ENCODE measurements around the gene CELSR1.

CELSR1 gene

DNA sequence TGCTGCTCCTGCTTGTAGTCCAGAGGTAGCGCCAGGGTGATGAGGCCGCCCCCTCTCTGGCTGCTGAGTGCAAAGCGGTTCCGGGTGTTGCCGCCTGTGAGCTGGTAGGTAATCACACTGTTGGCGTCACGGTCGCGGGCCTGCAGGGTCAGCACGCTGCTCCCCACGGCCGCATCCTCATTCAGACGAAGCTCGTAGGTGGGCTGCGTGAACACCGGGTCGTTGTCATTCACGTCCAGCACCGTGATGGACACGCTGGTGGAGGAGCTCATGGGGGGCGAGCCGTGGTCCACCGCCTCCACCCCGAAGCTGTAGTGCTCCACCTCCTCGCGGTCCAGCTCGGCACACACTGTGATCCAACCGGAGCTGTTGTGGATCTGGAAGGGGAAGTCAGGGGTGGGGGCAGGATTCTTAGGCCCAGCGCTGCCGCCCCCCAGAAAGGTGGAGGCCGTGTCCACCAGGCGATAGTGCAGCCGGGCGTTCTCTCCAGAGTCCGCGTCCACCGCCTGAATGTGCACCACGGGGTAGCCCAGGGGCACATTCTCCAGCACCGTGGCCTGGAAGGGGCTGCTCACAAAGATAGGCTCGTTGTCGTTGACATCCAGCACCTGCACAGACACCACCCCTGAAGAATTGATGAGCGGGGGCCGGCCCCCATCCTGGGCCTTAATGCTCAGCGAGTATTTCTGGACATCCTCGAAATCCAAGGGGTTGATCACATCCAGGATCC lies 2.4 kb downstream of the CELSR1 start:
- peaks cover 11% of the 10 kb centered on the region for H3K4me1 ChIP-seq (ENCODE audit: control insufficient read depth, insufficient read depth, low read length)
- no peaks in the 10 kb centered on the region for H3K9me3 ChIP-seq (ENCODE audit: control insufficient read depth, low read length)
- peaks cover 18% of the 10 kb centered on the region for H3K27me3 ChIP-seq (replicated peaks; ENCODE audit: control insufficient read depth, insufficient read depth, low read length)
- no peak overlapping the region for H3K4me3 ChIP-seq (ENCODE audit: low read length)
- DNase-seq (ENCODE audit: low read depth), result no peak
- H3K9ac ChIP-seq (ENCODE audit: low read length), result no peak overlapping the region
- H3K36me3 ChIP-seq (ENCODE audit: control insufficient read depth, insufficient read depth, low read length, severe bottlenecking), result no peaks in the 10 kb centered on the region

DNA sequence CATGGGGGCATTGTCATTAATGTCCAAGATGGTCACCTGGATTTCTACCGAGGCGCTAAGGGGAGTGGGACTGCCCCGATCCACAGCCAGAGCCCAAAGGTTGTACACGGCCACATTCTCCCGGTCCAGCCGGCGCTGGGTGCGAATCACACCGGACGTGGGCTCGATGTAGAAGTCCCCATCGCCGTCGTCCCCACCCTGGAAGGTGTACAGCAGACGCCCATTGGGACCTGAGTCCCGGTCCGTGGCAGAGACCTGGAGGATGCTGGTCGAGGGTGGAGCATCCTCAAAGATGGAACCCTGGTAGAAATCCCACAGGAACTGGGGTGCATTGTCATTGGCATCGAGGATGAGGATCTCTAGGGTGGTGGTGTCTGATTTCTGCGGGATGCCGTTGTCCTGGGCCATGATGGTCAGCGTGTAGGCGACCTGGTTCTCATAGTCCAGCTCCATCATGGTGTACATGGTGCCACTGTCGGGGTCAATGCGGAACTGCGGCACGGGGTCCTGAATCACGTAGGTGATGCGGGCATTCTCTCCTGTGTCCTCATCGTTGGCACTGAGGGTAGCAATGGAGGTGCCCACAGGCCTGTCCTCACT lies 3.1 kb downstream of the CELSR1 start:
- H3K36me3 ChIP-seq (ENCODE audit: control insufficient read depth, insufficient read depth, low read length, severe bottlenecking), result no peaks in the 10 kb centered on the region
- DNase-seq (ENCODE audit: low read depth), result no peak
- H3K4me1 ChIP-seq (ENCODE audit: control insufficient read depth, insufficient read depth, low read length), result peaks cover 10% of the 10 kb centered on the region
- no peak overlapping the region for H3K4me3 ChIP-seq (ENCODE audit: low read length)
- H3K27me3 ChIP-seq (replicated peaks; ENCODE audit: control insufficient read depth, insufficient read depth, low read length), result peaks cover 15% of the 10 kb centered on the region
- no peak overlapping the region for H3K9ac ChIP-seq (ENCODE audit: low read length)
- H3K9me3 ChIP-seq (ENCODE audit: control insufficient read depth, low read length), result no peaks in the 10 kb centered on the region

DNA sequence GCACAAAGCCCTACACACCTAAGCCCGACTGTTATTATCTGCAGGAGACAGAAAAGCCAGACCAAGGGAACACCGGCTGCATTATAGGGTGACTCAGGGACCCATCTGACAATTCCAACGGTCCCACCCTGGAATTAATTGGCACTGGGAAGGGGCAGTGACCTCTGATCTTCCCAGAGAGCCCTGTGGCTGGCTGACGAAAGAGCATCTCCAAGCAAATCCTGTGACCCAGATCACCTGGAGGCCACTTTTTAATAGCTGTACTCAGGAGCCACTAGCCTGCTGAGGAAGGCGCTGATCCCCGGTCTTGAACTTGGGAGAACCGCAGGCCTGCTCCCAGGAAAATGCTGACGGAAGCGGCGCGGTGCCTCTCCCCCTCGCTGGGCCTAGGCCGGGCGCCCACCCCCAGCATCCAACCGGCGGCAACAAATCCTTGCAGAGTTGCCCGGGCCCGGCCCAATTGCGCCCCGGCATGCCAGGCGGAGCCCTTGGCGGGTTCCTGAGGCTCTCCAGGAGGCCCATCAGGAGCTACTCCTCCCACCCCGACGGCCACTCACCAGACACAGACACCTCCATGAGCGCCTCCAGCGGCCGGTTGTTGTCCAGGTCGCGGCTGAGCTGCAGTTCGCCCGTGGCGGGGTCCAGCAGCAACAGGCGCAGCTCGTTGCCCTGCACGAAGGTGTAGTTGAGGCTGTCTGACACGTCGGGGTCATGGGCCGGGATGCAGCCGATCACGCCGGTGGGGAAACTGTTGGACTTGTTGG lies 4.2 kb downstream of the CELSR1 start:
- no peaks in the 10 kb centered on the region for H3K9me3 ChIP-seq (ENCODE audit: control insufficient read depth, low read length)
- no peaks in the 10 kb centered on the region for H3K36me3 ChIP-seq (ENCODE audit: control insufficient read depth, insufficient read depth, low read length, severe bottlenecking)
- peaks cover 10% of the 10 kb centered on the region for H3K27me3 ChIP-seq (replicated peaks; ENCODE audit: control insufficient read depth, insufficient read depth, low read length)
- no peak overlapping the region for H3K4me3 ChIP-seq (ENCODE audit: low read length)
- H3K9ac ChIP-seq (ENCODE audit: low read length), result no peak overlapping the region
- DNase-seq (ENCODE audit: low read depth), result no peak
- no peaks in the 10 kb centered on the region for H3K4me1 ChIP-seq (ENCODE audit: control insufficient read depth, insufficient read depth, low read length)

DNA sequence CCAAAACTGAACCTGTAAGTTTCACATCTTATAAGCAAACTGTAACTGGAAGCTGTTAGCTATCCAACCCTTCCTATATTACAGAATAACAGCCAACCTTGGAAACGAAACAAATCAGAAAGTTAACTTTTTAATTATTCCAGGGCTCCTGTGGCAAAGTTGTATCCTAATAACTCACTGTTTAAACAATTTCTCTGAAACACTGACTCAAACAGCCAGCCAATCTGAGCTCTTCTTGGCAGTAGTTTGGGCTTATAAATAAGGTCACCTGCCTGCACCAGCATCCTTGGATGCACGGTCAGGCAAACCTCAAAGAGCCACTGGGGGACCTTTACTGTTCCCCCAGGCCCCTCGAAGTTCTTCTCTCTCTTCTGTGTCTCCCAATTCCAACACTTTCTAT lies 5.0 kb downstream of the CELSR1 start:
- H3K4me1 ChIP-seq (ENCODE audit: control insufficient read depth, insufficient read depth, low read length), result no peaks in the 10 kb centered on the region
- peaks cover 10% of the 10 kb centered on the region for H3K27me3 ChIP-seq (replicated peaks; ENCODE audit: control insufficient read depth, insufficient read depth, low read length)
- no peak overlapping the region for H3K9ac ChIP-seq (ENCODE audit: low read length)
- H3K36me3 ChIP-seq (ENCODE audit: control insufficient read depth, insufficient read depth, low read length, severe bottlenecking), result no peaks in the 10 kb centered on the region
- no peaks in the 10 kb centered on the region for H3K9me3 ChIP-seq (ENCODE audit: control insufficient read depth, low read length)
- DNase-seq (ENCODE audit: low read depth), result no peak
- no peak overlapping the region for H3K4me3 ChIP-seq (ENCODE audit: low read length)

DNA sequence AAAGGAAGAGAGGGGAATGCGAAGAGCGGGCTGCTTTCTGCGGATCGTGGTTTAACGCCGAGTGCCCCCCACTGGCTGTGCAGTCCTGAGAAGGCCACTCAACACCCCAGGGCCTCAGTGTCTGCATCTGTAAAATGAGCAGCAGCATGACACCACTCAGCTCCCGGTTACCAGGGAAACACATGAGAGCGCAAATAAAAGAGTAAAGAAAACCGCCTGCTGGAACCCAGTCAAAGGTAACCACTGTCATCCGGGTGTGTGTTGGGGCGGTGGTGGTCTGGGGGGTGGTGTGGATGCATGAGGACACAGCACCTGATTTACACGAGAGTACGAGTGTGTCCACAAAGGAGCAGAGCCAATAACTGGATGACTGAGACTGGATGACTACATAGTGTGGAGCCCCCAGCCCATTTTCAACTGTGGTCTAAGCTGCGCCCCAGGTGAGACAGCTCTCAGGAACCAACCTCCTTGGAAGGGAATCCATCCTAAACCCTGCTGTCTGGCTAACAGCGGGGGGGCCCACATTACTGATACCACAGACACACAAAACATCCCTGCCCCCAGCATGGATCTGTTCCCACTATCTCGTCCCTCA lies 5.7 kb downstream of the CELSR1 start:
- H3K9me3 ChIP-seq (ENCODE audit: control insufficient read depth, low read length), result no peaks in the 10 kb centered on the region
- DNase-seq (ENCODE audit: low read depth), result no peak
- H3K4me1 ChIP-seq (ENCODE audit: control insufficient read depth, insufficient read depth, low read length), result no peaks in the 10 kb centered on the region
- no peak overlapping the region for H3K9ac ChIP-seq (ENCODE audit: low read length)
- H3K36me3 ChIP-seq (ENCODE audit: control insufficient read depth, insufficient read depth, low read length, severe bottlenecking), result no peaks in the 10 kb centered on the region
- peaks cover 12% of the 10 kb centered on the region for H3K27me3 ChIP-seq (replicated peaks; ENCODE audit: control insufficient read depth, insufficient read depth, low read length)
- no peak overlapping the region for H3K4me3 ChIP-seq (ENCODE audit: low read length)

DNA sequence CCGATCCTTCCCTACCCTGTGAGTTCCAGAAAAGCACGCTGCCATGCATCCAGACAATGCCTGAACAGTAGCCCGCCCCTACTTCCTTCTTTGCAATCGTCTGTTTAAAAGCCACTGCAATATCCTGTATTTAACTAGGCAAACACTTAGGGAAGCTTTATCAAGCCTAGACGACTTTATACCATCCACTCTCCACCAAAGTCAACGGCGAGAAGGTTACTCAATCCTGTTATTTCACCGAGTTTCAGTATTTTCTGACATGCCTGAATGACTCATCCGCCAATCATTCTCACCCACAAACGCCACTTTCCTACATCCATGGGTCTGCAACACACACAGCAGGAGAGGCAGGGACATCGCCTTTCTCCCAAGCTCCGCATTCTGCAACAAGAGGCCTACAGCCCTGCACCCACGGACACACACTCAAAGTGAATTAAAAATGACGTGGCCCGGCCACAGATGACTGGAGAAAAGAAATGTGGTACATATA lies 9.3 kb downstream of the CELSR1 start:
- Histone ChIP-seq H3K36me3 (ENCODE audit: control insufficient read depth, insufficient read depth, low read length, severe bottlenecking) (no peaks in the 10 kb centered on the region), H3K4me3 (ENCODE audit: low read length) (no peak overlapping the region), H3K27me3 (replicated peaks; ENCODE audit: control insufficient read depth, insufficient read depth, low read length) (peaks cover 16% of the 10 kb centered on the region), H3K9ac (ENCODE audit: low read length) (no peak overlapping the region), H3K4me1 (ENCODE audit: control insufficient read depth, insufficient read depth, low read length) (no peaks in the 10 kb centered on the region), H3K9me3 (ENCODE audit: control insufficient read depth, low read length) (no peaks in the 10 kb centered on the region)
- DNase-seq (ENCODE audit: low read depth), result no peak

DNA sequence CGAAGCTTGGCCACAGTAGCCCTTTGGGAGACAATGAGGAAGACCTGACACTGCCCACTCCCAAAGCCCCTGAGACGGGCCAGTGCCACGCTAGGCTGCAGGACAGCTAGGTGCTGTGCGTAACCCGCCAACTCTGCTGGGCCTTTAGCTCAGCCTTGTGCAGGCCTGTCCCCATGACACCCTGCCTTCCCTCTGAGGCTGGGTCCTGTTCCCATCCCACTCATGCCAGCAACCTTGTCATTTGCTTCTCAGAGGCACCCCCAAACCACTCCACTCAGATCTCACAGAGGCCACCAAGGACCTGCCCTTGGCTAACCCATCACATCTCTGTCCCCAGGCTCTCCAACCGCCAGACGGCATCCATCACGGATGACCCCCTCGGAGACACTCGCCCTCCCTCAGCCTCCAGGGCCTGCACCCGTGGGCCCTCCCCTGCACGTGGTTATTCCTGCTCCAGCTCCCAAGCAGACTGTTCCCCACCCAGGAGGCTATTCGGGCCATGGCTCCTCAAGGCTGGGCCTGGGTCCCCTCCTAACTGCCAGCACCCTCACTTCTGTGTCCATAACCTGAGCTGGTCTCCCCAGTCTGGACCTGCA lies 11.1 kb downstream of the CELSR1 start:
- H3K4me1 ChIP-seq (ENCODE audit: control insufficient read depth, insufficient read depth, low read length), result no peaks in the 10 kb centered on the region
- no peak overlapping the region for H3K4me3 ChIP-seq (ENCODE audit: low read length)
- no peak for DNase-seq (ENCODE audit: low read depth)
- H3K36me3 ChIP-seq (ENCODE audit: control insufficient read depth, insufficient read depth, low read length, severe bottlenecking), result no peaks in the 10 kb centered on the region
- no peak overlapping the region for H3K9ac ChIP-seq (ENCODE audit: low read length)
- peaks cover 16% of the 10 kb centered on the region for H3K27me3 ChIP-seq (replicated peaks; ENCODE audit: control insufficient read depth, insufficient read depth, low read length)
- H3K9me3 ChIP-seq (ENCODE audit: control insufficient read depth, low read length), result no peaks in the 10 kb centered on the region

DNA sequence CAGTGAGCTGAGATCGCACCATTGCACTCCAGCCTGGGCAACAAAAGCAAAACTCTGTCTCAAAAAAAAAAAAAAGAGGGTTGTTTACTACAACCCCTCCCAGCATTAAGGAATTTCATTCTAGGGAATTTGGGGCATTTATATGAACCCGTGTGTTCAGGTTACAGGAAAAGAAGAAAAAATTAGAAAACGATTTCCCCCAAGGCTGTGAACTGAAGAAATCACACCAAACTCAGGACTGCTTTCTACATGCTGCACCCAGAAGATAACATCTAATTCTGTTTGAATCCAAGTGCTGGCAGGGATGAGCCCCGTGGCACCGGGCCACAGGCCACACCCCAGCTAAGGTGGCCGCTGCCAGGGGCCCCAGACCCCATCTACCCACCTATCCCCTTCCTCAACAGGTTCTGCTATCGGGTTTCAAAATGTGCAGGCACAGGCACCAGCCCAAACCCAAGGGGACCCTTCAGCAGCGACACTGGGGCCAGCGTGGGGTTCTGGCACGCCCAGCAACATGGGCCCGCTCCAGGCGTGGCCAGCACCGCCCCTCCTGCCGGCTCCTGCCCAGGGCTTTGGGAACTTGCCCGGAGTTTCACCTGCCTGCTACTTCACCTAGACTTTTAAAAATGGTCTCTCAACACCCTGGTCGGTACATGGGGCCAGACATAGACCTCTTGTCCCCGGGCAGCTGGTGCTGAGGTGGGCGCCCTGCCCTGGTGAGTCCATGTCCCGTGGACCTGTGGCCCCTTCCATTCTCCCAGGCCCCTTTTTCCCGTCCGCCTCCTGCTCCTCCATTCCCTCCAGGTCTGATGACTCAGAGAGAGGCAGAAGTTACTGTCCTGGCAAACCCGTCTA lies 11.8 kb downstream of the CELSR1 start:
- H3K27me3 ChIP-seq (replicated peaks; ENCODE audit: control insufficient read depth, insufficient read depth, low read length), result peaks cover 18% of the 10 kb centered on the region
- no peaks in the 10 kb centered on the region for H3K36me3 ChIP-seq (ENCODE audit: control insufficient read depth, insufficient read depth, low read length, severe bottlenecking)
- DNase-seq (ENCODE audit: low read depth), result no peak
- H3K9me3 ChIP-seq (ENCODE audit: control insufficient read depth, low read length), result no peaks in the 10 kb centered on the region
- H3K4me3 ChIP-seq (ENCODE audit: low read length), result no peak overlapping the region
- H3K4me1 ChIP-seq (ENCODE audit: control insufficient read depth, insufficient read depth, low read length), result no peaks in the 10 kb centered on the region
- no peak overlapping the region for H3K9ac ChIP-seq (ENCODE audit: low read length)

DNA sequence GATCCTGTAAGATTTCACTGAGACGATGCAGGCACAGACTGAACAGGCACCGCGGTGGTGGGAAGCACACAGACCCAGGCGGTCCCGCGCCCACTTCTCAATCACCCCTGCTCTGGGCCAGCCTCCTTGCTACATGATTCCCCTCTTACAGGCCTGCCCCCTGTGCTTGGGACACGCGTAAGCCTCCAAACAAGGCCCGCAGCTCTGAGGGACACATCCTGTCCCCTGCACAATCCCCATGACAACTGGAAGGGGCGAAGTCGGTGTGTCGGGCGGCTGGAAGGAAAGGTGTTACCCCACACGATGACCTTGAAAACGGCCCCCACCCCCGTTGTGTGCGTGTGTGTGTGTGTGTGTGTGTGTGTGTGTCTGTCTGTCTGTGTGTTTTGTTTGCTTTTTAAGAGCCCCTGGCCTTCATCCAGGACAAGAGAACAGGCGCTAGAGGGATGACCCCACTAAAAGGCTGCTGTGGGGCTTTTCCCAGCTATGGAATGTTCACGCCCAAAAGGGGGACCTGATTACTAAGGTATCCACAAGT lies 13.1 kb downstream of the CELSR1 start:
- DNase-seq (ENCODE audit: low read depth), result no peak
- H3K4me3 ChIP-seq (ENCODE audit: low read length), result no peak overlapping the region
- no peak overlapping the region for H3K9ac ChIP-seq (ENCODE audit: low read length)
- H3K27me3 ChIP-seq (replicated peaks; ENCODE audit: control insufficient read depth, insufficient read depth, low read length), result peaks cover 18% of the 10 kb centered on the region
- no peaks in the 10 kb centered on the region for H3K36me3 ChIP-seq (ENCODE audit: control insufficient read depth, insufficient read depth, low read length, severe bottlenecking)
- H3K4me1 ChIP-seq (ENCODE audit: control insufficient read depth, insufficient read depth, low read length), result no peaks in the 10 kb centered on the region
- H3K9me3 ChIP-seq (ENCODE audit: control insufficient read depth, low read length), result no peaks in the 10 kb centered on the region

DNA sequence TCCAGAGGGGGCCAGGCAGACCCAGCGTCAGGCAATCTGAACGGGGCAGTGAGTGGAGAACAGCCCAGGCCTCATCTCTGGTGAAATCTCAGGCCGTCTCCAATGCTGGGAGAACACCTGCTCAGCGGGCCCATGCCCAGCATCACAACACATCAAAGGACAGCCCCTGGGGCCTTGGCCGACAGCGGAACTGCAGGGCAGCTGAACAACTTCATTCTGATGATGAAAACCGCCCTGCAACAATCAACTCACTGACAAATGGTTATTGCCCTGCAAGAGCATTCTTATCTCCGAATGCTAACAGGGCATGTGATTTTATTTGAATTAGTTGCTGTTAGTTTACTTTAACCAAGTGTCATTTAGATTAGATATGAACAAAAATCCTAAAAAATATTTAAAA lies 14.6 kb downstream of the CELSR1 start:
- Histone ChIP-seq H3K4me3 (ENCODE audit: low read length) (no peak overlapping the region), H3K36me3 (ENCODE audit: control insufficient read depth, insufficient read depth, low read length, severe bottlenecking) (no peaks in the 10 kb centered on the region), H3K4me1 (ENCODE audit: control insufficient read depth, insufficient read depth, low read length) (no peaks in the 10 kb centered on the region), H3K9me3 (ENCODE audit: control insufficient read depth, low read length) (no peaks in the 10 kb centered on the region), H3K27me3 (replicated peaks; ENCODE audit: control insufficient read depth, insufficient read depth, low read length) (peaks cover 23% of the 10 kb centered on the region), H3K9ac (ENCODE audit: low read length) (no peak overlapping the region)
- DNase-seq (ENCODE audit: low read depth), result no peak
